Hematopoietic multipotent progenitor cell treated with erythropoietin and hydrocortisone succinate and interleukin-3 and kit ligand, for 8 days (in vitro differentiated cells): ENCODE measurements around the gene DLEC1.
"Not testable (repeated sequence)": the region's sequence is repeated elsewhere in the genome, so short reads cannot be mapped to it uniquely, and the experiment has no call there.

Experiments
- DNase-seq: peaks from one replicate; pipeline ENCODE4 v3.0.0-alpha.2; 2015

Gene DLEC1

DNA sequence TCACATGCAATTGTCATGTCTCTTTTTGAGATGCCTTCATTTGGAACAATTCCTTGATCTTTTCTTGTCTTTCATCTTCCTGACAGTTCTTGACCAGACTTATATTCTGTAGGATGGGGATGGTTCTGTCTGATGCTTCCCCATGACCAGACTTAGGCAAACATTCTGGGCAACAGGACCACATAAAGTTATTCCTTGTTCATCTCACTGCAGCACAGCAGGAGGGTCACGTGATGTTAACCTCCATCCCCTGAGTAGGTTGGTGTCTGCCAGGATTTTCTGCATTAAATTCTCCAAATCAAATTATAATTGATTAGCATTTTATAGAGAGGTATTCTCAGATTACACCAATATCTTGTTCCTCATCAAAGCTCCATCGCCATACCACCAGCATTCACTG, 7.8 kb downstream of the DLEC1 start:
- DNase-seq: no peak

DNA sequence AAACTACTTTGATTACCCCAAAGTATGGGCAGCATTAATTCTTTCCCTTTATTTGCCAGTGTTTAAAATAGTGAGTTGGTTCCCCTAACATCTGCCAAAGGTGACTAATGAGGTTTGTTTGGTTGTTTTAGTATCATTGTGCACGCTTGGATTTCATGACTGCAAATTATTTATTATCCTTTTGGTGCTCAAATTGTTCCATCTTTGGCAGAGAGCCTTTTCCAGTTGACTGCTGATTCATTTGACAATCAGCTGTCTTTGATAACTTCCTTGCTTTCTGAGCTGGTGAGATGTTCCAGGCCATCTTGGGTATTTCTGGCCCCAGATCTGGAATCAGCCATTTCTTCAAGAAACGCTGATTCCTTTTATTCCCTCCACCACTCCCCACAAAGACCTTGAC, 8.9 kb downstream of the DLEC1 start:
- DNase-seq: no peak

DNA sequence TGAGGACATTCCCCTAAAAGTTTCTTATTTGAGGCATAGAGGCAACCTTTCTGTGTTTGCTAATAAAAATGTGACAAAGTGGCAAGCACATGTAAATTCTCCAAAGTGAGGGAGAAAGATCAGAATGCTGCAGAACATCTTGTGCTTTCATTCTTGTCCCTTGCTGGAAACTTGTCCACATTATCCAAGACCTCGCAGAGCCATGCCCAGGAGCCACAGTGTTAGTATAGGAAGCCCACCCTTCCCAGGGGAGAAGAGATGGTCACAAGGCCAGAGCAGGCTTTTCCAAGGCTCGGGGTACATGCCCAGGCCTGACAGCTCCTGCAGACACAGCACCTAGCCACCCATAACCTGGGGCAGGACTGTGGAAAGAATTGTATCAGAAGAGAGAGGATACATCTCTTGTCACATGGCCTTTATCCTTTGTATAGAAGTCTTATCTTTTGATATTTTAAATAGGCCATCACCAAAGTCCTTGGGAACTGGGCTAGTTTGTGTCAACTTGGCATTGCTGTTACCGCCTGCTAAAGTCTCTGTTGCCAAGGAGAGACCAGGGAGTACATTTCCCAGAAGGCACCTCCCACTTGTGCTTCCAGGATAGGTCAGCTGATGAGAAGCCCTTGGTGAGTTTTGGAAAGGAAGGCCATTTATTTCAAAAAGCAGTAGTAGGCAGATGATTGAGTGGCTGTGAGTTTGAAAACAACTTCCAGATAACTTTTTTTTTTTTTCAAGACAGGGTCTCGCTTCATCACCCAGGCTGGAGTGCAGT, 10.5 kb downstream of the DLEC1 start:
- DNase-seq: no peak

DNA sequence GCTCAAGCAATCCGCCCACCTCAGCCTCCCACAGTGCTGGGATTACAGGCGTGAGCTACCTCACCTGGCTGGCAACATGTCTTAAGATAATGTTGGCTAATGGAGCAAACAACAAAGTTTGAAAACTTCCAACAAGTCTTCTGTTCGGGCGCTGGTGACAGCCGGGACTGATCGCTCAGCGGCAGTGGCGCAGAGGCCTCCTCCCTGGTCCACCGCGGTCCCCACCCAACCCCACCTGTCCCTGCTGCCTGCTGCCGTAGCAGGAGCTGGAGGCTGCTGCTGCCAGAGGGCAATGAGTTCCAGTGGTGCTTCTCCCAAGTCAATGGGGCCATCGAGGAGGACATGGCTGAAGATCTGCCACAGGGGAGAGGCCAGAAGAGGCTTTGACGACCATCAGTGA, 12.1 kb downstream of the DLEC1 start:
- DNase-seq: no peak

DNA sequence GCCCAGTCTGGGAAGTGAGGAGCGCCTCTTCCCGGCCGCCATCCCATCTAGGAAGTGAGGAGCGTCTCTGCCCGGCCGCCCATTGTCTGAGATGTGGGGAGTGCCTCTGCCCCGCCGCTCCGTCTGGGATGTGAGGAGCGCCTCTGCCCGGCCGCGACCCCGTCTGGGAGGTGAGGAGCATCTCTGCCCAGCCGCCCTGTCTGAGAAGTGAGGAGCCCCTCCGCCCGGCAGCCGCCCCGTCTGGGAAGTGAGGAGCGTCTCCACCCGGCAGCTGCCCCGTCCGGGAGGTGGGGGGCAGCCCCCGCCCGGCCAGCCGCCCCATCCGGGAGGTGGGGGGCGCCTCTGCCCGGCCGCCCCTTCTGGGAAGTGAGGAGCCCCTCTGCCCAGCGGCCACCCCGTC, 14.3 kb downstream of the DLEC1 start:
- DNase-seq: not testable (repeated sequence)

- DNase-seq: not testable (repeated sequence)
These were observed 14.9 kb downstream of the DLEC1 start for GRCh38 chr3:38053813-38054498.

DNA sequence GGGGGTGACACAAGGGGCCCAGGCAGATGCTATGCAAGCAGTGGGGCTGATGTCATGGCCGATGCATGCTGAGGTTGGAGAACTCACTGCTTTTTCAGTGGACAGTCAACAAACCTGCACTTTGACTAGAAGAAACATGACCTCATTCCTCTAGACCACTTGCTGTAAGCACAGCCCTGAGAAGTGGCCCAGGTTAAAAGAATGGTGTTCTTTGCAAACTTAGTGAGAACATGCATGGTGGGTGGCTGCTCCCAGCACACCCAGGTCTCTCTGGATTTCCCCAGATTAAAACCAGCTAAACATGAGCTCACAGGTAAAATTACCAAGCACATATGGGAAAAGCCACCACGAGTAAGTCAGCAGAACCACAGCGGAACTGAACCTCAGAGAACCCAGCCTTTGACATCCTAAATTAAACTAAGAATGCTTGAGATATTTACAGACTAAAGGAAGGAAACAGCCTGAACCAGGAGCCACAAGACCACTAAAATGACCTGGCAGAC, 15.5 kb downstream of the DLEC1 start:
- no peak for DNase-seq

GRCh38 chr3:38059148-38059547, 20.1 kb downstream of the DLEC1 start:
- DNase-seq: no peak

- no peak for DNase-seq
These were observed 20.6 kb downstream of the DLEC1 start for GRCh38 chr3:38059591-38059990.

DNA sequence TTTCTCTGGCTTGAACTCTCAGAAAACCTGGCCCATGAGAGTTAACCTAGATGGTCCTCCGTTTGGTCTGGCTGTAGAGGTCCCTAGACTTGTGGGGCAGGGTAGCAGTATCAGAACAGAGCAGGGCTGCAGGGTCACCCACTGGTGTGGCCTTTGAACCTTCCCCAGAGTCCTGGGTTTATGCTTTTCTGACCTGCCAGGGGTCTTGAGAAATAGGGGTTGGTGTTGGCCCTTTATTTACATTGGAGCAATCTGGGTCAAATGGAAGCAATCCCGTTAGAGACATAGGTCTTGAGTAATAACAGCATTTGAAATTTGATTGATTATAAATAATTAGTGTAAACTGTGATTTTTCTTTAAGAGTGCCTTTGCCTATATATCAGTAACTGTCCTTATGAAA, 23.8 kb downstream of the DLEC1 start:
- no peak for DNase-seq

DNA sequence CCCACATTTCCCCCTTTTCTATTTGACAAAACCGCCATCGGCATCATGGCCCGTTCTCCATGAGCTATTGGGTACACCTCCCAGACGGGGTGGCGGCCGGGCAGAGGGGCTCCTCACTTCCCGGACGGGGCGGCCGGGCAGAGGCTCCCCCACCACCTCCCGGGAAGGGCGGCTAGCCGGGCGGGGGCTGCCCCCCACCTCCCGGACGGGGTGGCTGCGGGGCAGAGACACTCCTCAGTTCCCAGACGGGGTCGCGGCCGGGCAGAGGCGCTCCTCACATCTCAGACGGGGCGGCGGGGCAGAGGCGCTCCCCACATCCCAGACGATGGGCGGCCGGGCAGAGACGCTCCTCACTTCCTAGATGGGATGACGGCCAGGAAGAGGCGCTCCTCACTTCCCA, 25.4 kb downstream of the DLEC1 start:
- DNase-seq: not testable (repeated sequence)

DNA sequence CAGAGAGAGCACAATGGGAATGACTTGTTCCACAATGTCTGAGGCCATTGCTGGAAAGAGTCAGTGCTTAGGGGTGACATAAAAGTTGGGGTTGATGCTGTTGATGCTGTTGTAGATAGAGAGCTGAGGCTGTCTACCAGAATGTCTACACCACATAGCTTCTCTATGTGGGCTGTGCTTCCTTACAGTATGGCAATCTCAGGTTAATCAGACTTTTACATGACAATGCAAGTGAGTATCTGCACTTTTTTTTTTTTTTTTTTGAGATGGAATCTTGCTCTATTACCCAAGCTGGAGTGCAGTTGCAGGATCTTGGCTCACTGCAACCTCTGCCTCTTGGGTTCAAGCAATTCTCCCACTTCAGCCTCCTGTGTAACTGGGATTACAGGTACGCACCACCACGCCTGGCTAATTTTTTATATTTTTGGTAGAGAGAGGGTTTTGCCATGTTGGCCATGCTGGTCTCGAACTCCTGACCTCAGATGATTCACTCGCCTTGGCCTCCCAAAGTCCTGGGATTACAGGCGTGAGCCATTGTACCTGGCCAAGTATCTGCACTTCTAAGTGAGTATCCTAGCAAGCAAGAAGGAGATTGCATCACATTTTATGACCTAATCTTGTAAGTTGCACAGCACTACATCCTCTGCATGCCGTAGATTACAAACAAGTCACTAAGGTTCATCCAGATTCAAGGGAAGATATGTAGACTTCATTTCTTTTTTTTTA, 28.7 kb downstream of the DLEC1 start:
- DNase-seq: no peak

DNA sequence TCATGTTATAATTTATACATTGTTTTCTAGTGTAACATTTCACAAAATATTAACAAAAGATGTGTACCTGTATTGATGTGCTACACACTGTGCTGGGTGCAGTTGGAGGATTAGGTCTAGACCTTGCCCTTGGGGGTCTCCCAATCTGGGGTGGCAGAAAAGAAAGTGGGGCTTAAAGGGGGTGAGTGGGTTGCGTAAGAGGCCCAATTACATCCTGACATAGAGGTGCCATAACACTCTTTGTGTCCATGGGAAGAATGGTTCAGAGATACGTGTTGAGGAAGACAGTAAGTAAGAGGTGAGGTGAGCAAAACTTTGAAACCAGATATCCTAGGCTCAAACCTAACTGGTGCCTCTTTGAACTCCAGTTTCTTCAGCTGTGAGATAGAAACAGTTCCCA, 31.0 kb downstream of the DLEC1 start:
- DNase-seq: no peak

DNA sequence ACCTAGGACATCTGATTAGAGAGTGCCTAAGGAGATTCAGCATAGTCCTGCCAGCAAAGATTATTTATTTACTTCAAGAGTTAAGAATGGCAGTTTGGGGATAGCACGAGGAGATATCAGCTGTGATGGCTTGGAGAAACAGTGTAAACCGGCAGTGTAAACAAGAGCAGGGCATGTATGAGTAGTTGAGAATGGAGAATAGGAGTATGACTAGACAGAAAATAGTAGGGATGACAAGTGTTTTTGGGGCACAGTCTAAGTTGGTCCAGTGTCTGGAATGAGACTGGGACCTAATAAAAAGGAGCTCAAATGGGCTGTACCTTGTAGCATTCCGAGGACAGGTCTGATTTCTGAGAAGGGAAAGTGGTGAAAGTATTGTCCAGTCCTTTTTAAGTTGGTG, 38.1 kb downstream of the DLEC1 start:
- not testable (repeated sequence) for DNase-seq

GRCh38 chr3:38082296-38082695, 43.3 kb downstream of the DLEC1 start:
- DNase-seq: not testable (repeated sequence)

GRCh38 chr3:38083254-38083653, 44.2 kb downstream of the DLEC1 start:
- not testable (repeated sequence) for DNase-seq

DNA sequence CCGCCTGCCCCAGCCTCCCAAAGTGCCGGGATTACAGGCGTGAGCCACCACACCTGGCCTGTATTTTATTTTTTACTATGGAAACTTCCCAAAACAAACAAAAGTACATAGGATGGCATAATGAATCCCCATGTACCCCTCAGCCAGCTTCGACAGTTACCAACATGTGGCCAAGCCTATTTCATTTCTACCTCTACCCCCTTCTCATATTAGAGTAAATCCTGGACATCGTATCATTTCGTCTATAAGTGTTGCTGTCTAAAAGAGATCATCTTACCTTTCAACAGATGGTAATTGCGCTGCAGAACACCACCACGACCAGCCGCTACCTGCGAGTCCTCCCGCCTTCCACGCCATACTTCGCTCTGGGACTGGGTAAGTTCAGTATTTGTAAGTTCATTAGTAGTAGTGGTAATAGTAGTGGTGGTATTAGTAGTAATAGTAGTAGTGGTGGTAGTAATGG, 44.9 kb downstream of the DLEC1 start:
- no peak for DNase-seq

- DNase-seq: peak; percentile 69
These were observed 45.6 kb downstream of the DLEC1 start for GRCh38 chr3:38084334-38085310.

GRCh38 chr3:38085311-38085942, 46.4 kb downstream of the DLEC1 start:
- DNase-seq: no peak

GRCh38 chr3:38085943-38086324, 46.9 kb downstream of the DLEC1 start:
- no peak for DNase-seq

- DNase-seq: no peak
These were observed 47.5 kb downstream of the DLEC1 start for GRCh38 chr3:38086496-38086895.

DNA sequence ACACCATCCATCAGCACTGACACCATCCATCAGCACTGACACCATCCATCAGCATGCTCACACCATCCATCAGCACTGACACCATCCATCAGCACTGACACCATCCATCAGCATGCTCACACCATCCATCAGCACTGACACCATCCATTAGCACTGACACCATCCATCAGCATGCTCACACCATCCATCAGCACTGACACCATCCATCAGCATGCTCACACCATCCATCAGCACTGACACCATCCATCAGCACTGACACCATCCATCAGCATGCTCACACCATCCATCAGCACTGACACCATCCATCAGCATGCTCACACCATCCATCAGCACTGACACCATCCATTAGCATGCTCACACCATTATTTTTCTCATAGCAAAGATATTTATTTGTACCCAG, 48.3 kb downstream of the DLEC1 start:
- not testable (repeated sequence) for DNase-seq
